Ascending aorta (tissue), 2 donors: ENCODE results near the gene HSD11B1. TPM values are rescaled to one million over a fixed set of nuclear protein-coding genes. Genes with fewer than 3 reads are reported as not detected.

Source experiments
- DNase-seq, 2 donors: peaks; one replicate each; pipeline ENCODE4 v3.0.0-alpha.2; 2019; ENCODE audit warnings: low spot score in 2 of 2
- H3K27ac ChIP-seq, 2 donors: fragments of 200-600 bp; sonication (generic); one replicate each; pipeline ENCODE4 v1.5.1; 2016 to 2017; ENCODE audit warnings: mild to moderate bottlenecking in 1 of 2
- H3K27me3 ChIP-seq: fragments of 200-600 bp; sonication (generic); one replicate; pipeline ENCODE4 v1.5.1; 2017
- H3K36me3 ChIP-seq, 2 donors: fragments of 200-600 bp; sonication (generic); one replicate each; pipeline ENCODE4 v1.5.1; 2016
- H3K4me1 ChIP-seq, 2 donors: fragments of 200-600 bp; sonication (generic); one replicate each; pipeline ENCODE4 v1.5.1; 2016 to 2017; ENCODE audit warnings: mild to moderate bottlenecking in 1 of 2
- H3K4me3 ChIP-seq, 2 donors: fragments of 200-600 bp; sonication (generic); one replicate each; pipeline ENCODE4 v1.5.1; 2016 to 2017; ENCODE audit warnings: mild to moderate bottlenecking in 1 of 2
- H3K9me3 ChIP-seq, 2 donors: fragments of 200-600 bp; sonication (generic); one replicate each; pipeline ENCODE4 v1.5.1; 2016
- intact Hi-C: fragments of 100-400 bp; cut with DNase I; formaldehyde crosslinking; loops from one replicate; pipeline ENCODE4 v1.15.1; 2023
- total RNA-seq: library from RNA; depleted of rRNA; stranded (reverse); fragments of >200 nt; gene quantifications from one replicate; pipeline ENCODE4 v1.1.0, GENCODE V29; 2016
- TF ChIP-seq, protein P1 (sequence below), 3 experiments: fragments of 200-600 bp in 2 of 3; fragments of 450-650 bp in 1 of 3; sonication (generic) in 2 of 3; IDR thresholded peaks; one replicate each; pipeline ENCODE4 v1.5.1; 2016 to 2019; ENCODE audit warnings: antibody characterized with exemption in 3 of 3, mild to moderate bottlenecking in 1 of 3, moderate library complexity in 1 of 3

The HSD11B1 gene
- total RNA-seq, 1 donor from 2014 or later: 0.32 TPM

DNA sequence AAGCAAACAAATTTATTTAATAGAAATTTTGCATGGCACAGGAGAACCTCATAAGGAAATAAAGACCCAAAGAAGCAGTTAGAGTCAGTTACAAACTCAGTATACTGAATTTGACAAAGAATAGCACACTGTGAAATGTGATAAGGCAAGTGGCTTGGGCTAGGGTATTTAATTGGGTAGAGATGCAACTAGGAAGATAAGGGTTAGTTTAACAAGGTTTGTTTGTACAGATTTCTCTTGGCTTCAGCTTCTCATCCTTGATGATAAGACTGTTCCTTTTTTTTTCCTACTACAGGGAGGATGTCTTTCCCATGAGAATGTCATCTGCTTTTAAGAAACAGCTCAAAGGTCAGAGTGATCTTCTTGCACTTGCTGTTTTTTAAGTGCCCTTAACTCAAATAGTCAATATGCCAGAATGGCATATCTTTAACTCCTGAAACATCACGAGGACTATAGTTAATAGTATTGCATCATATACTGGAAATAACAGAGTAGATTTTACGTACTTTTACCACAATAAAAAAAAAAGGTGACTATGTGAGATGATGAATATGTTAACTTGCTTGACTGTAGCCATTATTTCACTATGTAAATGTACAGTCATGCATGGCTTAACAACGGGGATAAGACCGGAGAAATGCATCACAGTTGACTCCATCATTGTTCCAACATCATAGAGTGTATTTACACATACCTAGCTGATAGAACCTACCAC is 42.0 kb downstream of the HSD11B1 start:
- H3K36me3 ChIP-seq: no peaks in the 10 kb centered on the region
- no peak for DNase-seq
- no peaks in the 10 kb centered on the region for H3K4me1 ChIP-seq
- intact Hi-C loops: loop anchor here (1.0 kb wide), 1 partner anchor 23 kb away; no protein-coding TSS in a partner anchor
- no peak overlapping the region for H3K4me3 ChIP-seq
- H3K27ac ChIP-seq: no peak overlapping the region
- TF ChIP-seq, protein P1, sequence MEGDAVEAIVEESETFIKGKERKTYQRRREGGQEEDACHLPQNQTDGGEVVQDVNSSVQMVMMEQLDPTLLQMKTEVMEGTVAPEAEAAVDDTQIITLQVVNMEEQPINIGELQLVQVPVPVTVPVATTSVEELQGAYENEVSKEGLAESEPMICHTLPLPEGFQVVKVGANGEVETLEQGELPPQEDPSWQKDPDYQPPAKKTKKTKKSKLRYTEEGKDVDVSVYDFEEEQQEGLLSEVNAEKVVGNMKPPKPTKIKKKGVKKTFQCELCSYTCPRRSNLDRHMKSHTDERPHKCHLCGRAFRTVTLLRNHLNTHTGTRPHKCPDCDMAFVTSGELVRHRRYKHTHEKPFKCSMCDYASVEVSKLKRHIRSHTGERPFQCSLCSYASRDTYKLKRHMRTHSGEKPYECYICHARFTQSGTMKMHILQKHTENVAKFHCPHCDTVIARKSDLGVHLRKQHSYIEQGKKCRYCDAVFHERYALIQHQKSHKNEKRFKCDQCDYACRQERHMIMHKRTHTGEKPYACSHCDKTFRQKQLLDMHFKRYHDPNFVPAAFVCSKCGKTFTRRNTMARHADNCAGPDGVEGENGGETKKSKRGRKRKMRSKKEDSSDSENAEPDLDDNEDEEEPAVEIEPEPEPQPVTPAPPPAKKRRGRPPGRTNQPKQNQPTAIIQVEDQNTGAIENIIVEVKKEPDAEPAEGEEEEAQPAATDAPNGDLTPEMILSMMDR (IDR thresholded peaks at IDR 0.05): no peak
- H3K9me3 ChIP-seq: no peaks in the 10 kb centered on the region
- H3K27me3 ChIP-seq: no peaks in the 10 kb centered on the region

DNA sequence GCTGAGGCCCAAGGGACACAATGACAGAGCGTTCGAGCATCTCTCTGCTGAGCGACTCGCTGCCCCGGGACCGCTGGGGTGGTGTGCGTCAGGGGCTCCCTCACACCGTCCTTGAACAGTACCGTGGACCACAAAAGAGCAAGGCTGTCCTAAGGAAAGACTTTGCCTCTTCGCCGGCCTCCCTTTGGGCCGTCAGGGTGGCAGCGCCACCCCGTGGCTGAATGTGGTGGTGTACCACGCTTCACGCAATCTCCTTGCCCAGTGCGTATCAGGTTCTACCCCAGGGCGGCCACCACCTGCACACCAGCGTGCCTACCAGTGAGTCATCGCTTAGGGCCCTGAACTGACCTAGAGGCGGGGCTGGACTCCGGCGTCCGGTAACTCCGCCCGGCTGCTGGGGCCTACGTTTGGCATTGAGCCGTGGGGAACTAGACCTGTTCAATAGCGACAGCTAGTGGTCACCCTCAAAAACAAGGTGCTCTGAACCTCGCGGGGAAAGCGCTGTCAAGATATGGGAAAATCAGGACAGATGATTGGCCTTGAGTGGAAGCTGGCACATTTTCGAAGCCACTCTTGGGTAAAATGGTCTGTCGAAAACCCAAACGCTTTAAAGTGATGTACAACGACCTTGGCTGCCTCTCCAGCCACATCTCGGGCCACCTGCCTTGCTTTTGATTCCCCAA is 43.1 kb downstream of the HSD11B1 start:
- intact Hi-C loops: loop anchor here (1.0 to 2.0 kb wide), 2 partner anchors 22 to 171 kb away; no protein-coding TSS in a partner anchor
- Histone ChIP-seq H3K4me1 (no peaks in the 10 kb centered on the region), H3K27ac (peak overlapping the region; percentile 1 to 14), H3K9me3 (no peaks in the 10 kb centered on the region), H3K27me3 (no peaks in the 10 kb centered on the region), H3K36me3 (no peaks in the 10 kb centered on the region), H3K4me3 (peak overlapping the region; percentile 20 to 40)
- TF ChIP-seq, protein P1 (IDR thresholded peaks at IDR 0.05): peak; percentile 77 to 93 (median 86)
- DNase-seq: peak; percentile 81 to 95

- Histone ChIP-seq H3K4me3 (no peak overlapping the region), H3K27ac (no peak overlapping the region), H3K4me1 (no peaks in the 10 kb centered on the region), H3K27me3 (no peaks in the 10 kb centered on the region), H3K36me3 (no peaks in the 10 kb centered on the region), H3K9me3 (no peaks in the 10 kb centered on the region)
- no peak for DNase-seq
- TF ChIP-seq, protein P1 (IDR thresholded peaks at IDR 0.05): no peak
- intact Hi-C loops: loop anchor here (2.0 kb wide), 1 partner anchor 172 kb away; no protein-coding TSS in a partner anchor
These were observed 44.0 kb downstream of the HSD11B1 start for GRCh38 chr1:209748620-209749019.

- TF ChIP-seq, protein P1 (IDR thresholded peaks at IDR 0.05): no peak
- Histone ChIP-seq H3K9me3 (no peaks in the 10 kb centered on the region), H3K27me3 (no peaks in the 10 kb centered on the region), H3K27ac (no peak overlapping the region), H3K4me1 (no peaks in the 10 kb centered on the region), H3K36me3 (no peaks in the 10 kb centered on the region), H3K4me3 (no peak overlapping the region)
- intact Hi-C loops: loop anchor here (2.0 kb wide), 1 partner anchor 172 kb away; no protein-coding TSS in a partner anchor
- no peak for DNase-seq
These were observed 44.6 kb downstream of the HSD11B1 start for GRCh38 chr1:209749205-209749604.

GRCh38 chr1:209749670-209750323 is 45.2 kb downstream of the HSD11B1 start:
- Histone ChIP-seq H3K4me1 (no peaks in the 10 kb centered on the region), H3K27ac (no peak overlapping the region), H3K36me3 (no peaks in the 10 kb centered on the region), H3K4me3 (no peak overlapping the region), H3K27me3 (no peaks in the 10 kb centered on the region), H3K9me3 (no peaks in the 10 kb centered on the region)
- intact Hi-C loops: loop anchor here (2.0 kb wide), 1 partner anchor 173 kb away; no protein-coding TSS in a partner anchor
- TF ChIP-seq, protein P1 (IDR thresholded peaks at IDR 0.05): no peak
- no peak for DNase-seq
